ENCODE measurements around the gene RBFOX1.

GRCh38 chr16:7456211-7456610, 123.6 kb downstream of the RBFOX1 start:
- TF ChIP-seq CTCF (conservative IDR thresholded peaks at IDR 0.05; ENCODE audit: low read length) (no peak), EZH2phosphoT487 (IDR thresholded peaks at IDR 0.05; ENCODE audit: borderline replicate concordance) (no peak)
